Mucosa of descending colon (tissue), 3 donors: ENCODE data around the gene CCL14. TPM values are rescaled to one million over a fixed set of nuclear protein-coding genes. Genes with fewer than 3 reads are reported as not detected.

ENCODE experiments used
- ATAC-seq: fragments of 200-7000 bp; cut with Tn5 transposase; one replicate; pipeline ENCODE4 v1.9.1; 2020; ENCODE audit warnings: mild to moderate bottlenecking, moderate library complexity
- DNase-seq, 3 donors: peaks; one replicate each; pipeline ENCODE4 v3.0.0-alpha.2; 2020
- H3K36me3 ChIP-seq: fragments of 200-600 bp; one replicate; pipeline ENCODE4 v1.8.0; 2021; ENCODE audit warnings: low read depth, mild to moderate bottlenecking
- H3K4me1 ChIP-seq: fragments of 200-600 bp; one replicate; pipeline ENCODE4 v1.8.0; 2021; ENCODE audit warnings: low read depth, mild to moderate bottlenecking
- H3K4me3 ChIP-seq: fragments of 200-600 bp; one replicate; pipeline ENCODE4 v1.8.0; 2021; ENCODE audit warnings: mild to moderate bottlenecking
- H3K9me3 ChIP-seq: fragments of 200-600 bp; one replicate; pipeline ENCODE4 v1.8.0; 2021; ENCODE audit warnings: mild to moderate bottlenecking
- intact Hi-C, 2 donors: fragments of 100-400 bp; cut with DNase I in 1 of 2; cut with micrococcal nuclease in 1 of 2; formaldehyde crosslinking; loops; one replicate each; pipeline versions ENCODE4 v1.11.0 to v1.11.1; 2022; cut with DNase I, micrococcal nuclease
- total RNA-seq, 3 donors: library from RNA; stranded (reverse); fragmentation: NEBNext Ultra II Directional in 2 of 3; extraction: Animal tissue kit (Norgen Biotek cat#: 25700) in 2 of 3; gene quantifications; one replicate each; pipeline versions ENCODE4 v1.2.1 to v1.2.4, GENCODE V29; 2021 to 2023
- TF ChIP-seq, protein P1 (sequence below): fragments of 200-600 bp; IDR thresholded peaks from one replicate; pipeline ENCODE4 v1.8.0; 2022; ENCODE audit warnings: antibody characterized with exemption, mild to moderate bottlenecking
- donor health status: DM: no; HTN: no; CAD: no; lungs with moderate emphysema.
- donor health status: DM: no; HTN: no; CAD: no.
- donor health status: DM: no; HTN: yes; CAD: no.

Gene CCL14
- total RNA-seq, 3 donors from 2014 or later: 4.0 to 7.2 (median 6.2) TPM

GRCh38 chr17:35953720-35954119 is 32.8 kb downstream of the CCL14 start:
- TF ChIP-seq, protein P1, sequence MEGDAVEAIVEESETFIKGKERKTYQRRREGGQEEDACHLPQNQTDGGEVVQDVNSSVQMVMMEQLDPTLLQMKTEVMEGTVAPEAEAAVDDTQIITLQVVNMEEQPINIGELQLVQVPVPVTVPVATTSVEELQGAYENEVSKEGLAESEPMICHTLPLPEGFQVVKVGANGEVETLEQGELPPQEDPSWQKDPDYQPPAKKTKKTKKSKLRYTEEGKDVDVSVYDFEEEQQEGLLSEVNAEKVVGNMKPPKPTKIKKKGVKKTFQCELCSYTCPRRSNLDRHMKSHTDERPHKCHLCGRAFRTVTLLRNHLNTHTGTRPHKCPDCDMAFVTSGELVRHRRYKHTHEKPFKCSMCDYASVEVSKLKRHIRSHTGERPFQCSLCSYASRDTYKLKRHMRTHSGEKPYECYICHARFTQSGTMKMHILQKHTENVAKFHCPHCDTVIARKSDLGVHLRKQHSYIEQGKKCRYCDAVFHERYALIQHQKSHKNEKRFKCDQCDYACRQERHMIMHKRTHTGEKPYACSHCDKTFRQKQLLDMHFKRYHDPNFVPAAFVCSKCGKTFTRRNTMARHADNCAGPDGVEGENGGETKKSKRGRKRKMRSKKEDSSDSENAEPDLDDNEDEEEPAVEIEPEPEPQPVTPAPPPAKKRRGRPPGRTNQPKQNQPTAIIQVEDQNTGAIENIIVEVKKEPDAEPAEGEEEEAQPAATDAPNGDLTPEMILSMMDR: no peak
- no peaks in the 10 kb centered on the region for H3K4me1 ChIP-seq
- no peaks in the 10 kb centered on the region for H3K9me3 ChIP-seq
- H3K4me3 ChIP-seq: no peak overlapping the region
- intact Hi-C loops: loop anchor here in 1 of 2 donors (10.0 kb wide), 1 partner anchor 521 kb away; no protein-coding TSS in a partner anchor
- ATAC-seq (no peak), DNase-seq (no peak)
- H3K36me3 ChIP-seq: no peaks in the 10 kb centered on the region

DNA sequence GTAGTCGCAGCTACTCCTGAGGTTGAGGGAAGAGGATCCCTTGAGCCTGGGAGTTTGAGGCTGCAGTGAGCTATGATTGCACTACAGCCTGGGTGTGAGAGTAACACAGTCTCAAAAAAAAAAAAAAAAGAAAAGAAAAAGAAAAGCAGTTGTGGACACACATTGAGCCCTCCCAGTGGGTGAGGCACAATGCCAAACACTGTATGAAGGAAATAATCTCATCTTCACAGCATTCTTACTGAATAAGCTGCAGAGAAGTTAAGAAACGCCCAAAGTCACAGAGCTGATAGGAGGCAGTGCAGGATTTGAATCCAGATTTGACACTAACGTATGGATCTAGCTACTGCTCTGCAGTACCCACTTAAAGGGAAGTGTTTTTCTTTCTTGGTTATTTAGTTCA is 37.1 kb downstream of the CCL14 start:
- TF ChIP-seq, protein P1: no peak
- intact Hi-C loops: no loop called here
- Histone ChIP-seq H3K4me3 (no peak overlapping the region), H3K9me3 (no peaks in the 10 kb centered on the region), H3K4me1 (no peaks in the 10 kb centered on the region), H3K36me3 (no peaks in the 10 kb centered on the region)
- ATAC-seq (no peak), DNase-seq (no peak)

GRCh38 chr17:35948092-35948491 is 38.4 kb downstream of the CCL14 start:
- ATAC-seq (no peak), DNase-seq (no peak)
- Histone ChIP-seq H3K36me3 (no peaks in the 10 kb centered on the region), H3K4me3 (no peak overlapping the region), H3K9me3 (no peaks in the 10 kb centered on the region), H3K4me1 (no peaks in the 10 kb centered on the region)
- intact Hi-C loops: no loop called here
- TF ChIP-seq, protein P1: no peak

DNA sequence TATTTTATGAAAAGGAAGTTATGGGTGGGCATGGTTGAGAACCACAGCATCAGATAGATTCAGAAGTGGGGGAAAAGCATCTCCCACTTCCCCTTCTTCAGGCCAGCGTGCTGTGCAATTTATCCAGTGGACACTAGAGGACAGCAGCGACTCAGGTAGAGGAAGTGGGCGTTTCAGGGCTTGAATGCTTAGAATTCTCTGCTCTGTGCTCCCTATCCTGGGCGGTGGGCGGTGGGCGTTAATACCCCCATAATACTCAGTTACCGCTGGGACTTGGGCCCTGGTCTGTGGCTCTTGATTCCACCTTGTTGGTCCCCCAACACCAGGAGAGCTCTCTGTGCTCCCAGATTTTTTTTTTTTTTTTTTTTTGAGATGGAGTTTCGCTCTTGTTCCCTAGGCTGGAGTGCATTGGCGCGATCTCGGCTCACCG is 39.4 kb downstream of the CCL14 start:
- DNase-seq (peak in 2 of 3 donors; percentile 65 to 71), ATAC-seq (peak; percentile 84)
- intact Hi-C loops: no loop called here
- H3K9me3 ChIP-seq: no peaks in the 10 kb centered on the region
- no peak overlapping the region for H3K4me3 ChIP-seq
- no peaks in the 10 kb centered on the region for H3K36me3 ChIP-seq
- TF ChIP-seq, protein P1: peak; percentile 68
- H3K4me1 ChIP-seq: no peaks in the 10 kb centered on the region

- intact Hi-C loops: no loop called here
- Histone ChIP-seq H3K9me3 (no peaks in the 10 kb centered on the region), H3K4me3 (no peak overlapping the region), H3K36me3 (no peaks in the 10 kb centered on the region), H3K4me1 (no peaks in the 10 kb centered on the region)
- ATAC-seq (no peak), DNase-seq (no peak)
- TF ChIP-seq, protein P1: no peak
Measured at GRCh38 chr17:35944151-35944550, 42.4 kb downstream of the CCL14 start.

- DNase-seq: no peak
- Histone ChIP-seq H3K4me1 (no peaks in the 10 kb centered on the region), H3K36me3 (no peaks in the 10 kb centered on the region), H3K9me3 (no peaks in the 10 kb centered on the region), H3K4me3 (no peak within 1 kb of the TSS)
- intact Hi-C loops: no loop called here
- TF ChIP-seq, protein P1: no peak
- no peak for ATAC-seq
Measured at GRCh38 chr17:35943537-35943936, 43.0 kb downstream of the CCL14 start, which contains the start of gene LYZL6. Gene LYZL6 (minus strand): TSS chr17:35943713. CDS start chr17:35939356, 4,357 bp downstream.
